GM12892 (cell line): ENCODE data around the gene PTGES3L.

Experiments used
- POLR2A ChIP-seq: IDR thresholded peaks from 2 replicates; pipeline ENCODE4 v1.6.1; 2011; ENCODE audit warnings: low read depth, low read length, control low read depth
- TAF1 ChIP-seq: IDR thresholded peaks from 2 replicates; pipeline ENCODE4 v1.6.1; 2011; ENCODE audit warnings: low read depth, mild to moderate bottlenecking, control low read depth, low read length, borderline replicate concordance

GRCh38 chr17:42999003-42999525 is 19.2 kb upstream of the PTGES3L start:
- no peak for TF ChIP-seq TAF1
- no peak for TF ChIP-seq POLR2A
